ACC112 (cell line): ENCODE results near the gene TRIO.

Experiments
- H2AFZ ChIP-seq: fragments of 200-600 bp; sonication (generic); one replicate; pipeline ENCODE4 v1.6.0; 2017; ENCODE audit warnings: antibody characterized with exemption, low read length; ENCODE audit not compliant: unreplicated experiment
- H3K27ac ChIP-seq: fragments of 200-600 bp; sonication (generic); 2 replicates; pipeline ENCODE4 v1.5.1; 2014; ENCODE audit warnings: low read depth, mild to moderate bottlenecking, antibody characterized with exemption, low read length, moderate library complexity
- H3K27me3 ChIP-seq: fragments of 200-600 bp; sonication (generic); 2 replicates; pipeline ENCODE4 v1.6.1; 2014; ENCODE audit warnings: mild to moderate bottlenecking, antibody characterized with exemption, low read length, moderate library complexity, mixed read lengths; ENCODE audit not compliant: insufficient read depth
- H3K36me3 ChIP-seq: fragments of 200-600 bp; sonication (generic); 2 replicates; pipeline ENCODE4 v1.6.1; 2016; ENCODE audit warnings: mild to moderate bottlenecking, antibody characterized with exemption, low read length, moderate library complexity, mixed read lengths; ENCODE audit not compliant: insufficient read depth
- H3K4me1 ChIP-seq: fragments of 200-600 bp; sonication (generic); one replicate; pipeline ENCODE4 v1.6.1; 2016; ENCODE audit warnings: low read length, mixed read lengths; ENCODE audit not compliant: insufficient read depth, unreplicated experiment, control insufficient read depth
- H3K4me3 ChIP-seq: fragments of 200-600 bp; sonication (generic); 2 replicates; pipeline ENCODE4 v1.5.1; 2014; ENCODE audit warnings: mild to moderate bottlenecking, low read depth, low read length
- H3K79me2 ChIP-seq: fragments of 200-600 bp; sonication (generic); one replicate; pipeline ENCODE4 v1.6.0; 2016; ENCODE audit warnings: low read length; ENCODE audit not compliant: control insufficient read depth, unreplicated experiment, insufficient read depth

TRIO gene

DNA sequence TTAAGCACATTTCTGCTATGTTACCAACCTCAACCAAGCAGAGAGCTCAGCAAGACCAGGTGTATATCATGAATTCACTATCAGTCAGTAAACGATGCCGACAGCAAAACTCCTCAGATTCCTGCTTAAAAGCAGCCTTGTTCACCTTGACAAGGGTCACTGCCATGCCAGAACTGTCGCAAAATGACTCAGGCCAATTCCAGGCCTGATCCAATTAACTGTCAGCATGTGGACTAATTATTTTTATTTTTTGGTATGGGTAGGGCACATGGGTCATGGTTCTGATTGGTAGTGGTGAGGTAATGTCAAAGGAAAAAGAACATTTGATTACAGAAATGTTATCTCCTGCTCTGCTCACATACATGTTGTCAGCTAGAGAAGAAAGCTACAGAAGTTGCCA, 224.2 kb downstream of the TRIO start:
- H3K27ac ChIP-seq, result no peak overlapping the region
- H2AFZ ChIP-seq, result no peak overlapping the region
- peaks cover 6% of the 10 kb centered on the region for H3K4me1 ChIP-seq
- no peaks in the 10 kb centered on the region for H3K27me3 ChIP-seq
- peaks cover 75% of the 10 kb centered on the region for H3K36me3 ChIP-seq
- peaks cover 11% of the 10 kb centered on the region for H3K79me2 ChIP-seq
- H3K4me3 ChIP-seq, result no peak overlapping the region

DNA sequence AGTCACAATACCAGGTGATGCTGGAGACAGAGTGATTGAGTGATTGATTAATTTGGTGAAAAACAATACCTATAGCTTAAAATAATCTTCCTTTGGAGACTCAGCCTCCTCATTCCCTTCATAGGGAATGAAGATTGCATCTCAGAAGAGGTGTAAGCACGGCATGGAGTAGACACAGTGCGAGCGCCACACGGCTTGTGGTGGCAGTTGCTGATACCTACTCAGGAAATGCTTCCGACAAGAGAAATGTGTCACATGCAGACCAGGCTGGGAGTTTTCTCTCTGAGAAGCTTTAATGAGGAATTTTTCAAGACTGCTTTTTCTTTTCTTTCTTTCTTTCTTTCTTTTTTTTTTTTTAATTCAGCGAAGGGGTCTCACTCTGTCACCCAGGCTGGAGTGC, 226.6 kb downstream of the TRIO start:
- H3K27ac ChIP-seq, result no peak overlapping the region
- no peaks in the 10 kb centered on the region for H3K27me3 ChIP-seq
- H3K4me3 ChIP-seq, result no peak overlapping the region
- H2AFZ ChIP-seq, result no peak overlapping the region
- peaks cover 6% of the 10 kb centered on the region for H3K4me1 ChIP-seq
- peaks cover 72% of the 10 kb centered on the region for H3K36me3 ChIP-seq
- peaks cover 13% of the 10 kb centered on the region for H3K79me2 ChIP-seq

DNA sequence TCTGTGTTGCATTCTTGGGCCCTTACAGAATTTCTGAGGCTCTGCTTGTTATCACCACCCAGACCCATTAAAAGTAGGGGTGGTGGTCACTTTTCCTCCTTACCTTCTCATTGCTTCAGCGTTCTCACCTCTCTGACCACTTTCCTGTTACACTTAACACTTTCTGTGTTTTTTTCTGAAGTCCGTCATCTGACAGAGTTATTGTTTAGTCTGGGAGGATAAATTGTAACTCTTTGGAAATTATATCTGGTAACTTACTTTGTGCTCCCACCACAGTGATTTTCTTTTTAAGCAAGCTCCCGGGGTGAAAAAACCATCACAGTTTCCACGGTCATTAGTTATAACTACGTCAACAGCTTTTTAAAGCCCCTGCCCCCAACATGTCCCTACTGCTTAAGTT, 227.2 kb downstream of the TRIO start:
- H3K79me2 ChIP-seq, result peaks cover 19% of the 10 kb centered on the region
- no peak overlapping the region for H2AFZ ChIP-seq
- H3K27ac ChIP-seq, result no peak overlapping the region
- peaks cover 72% of the 10 kb centered on the region for H3K36me3 ChIP-seq
- no peaks in the 10 kb centered on the region for H3K27me3 ChIP-seq
- peaks cover 11% of the 10 kb centered on the region for H3K4me1 ChIP-seq
- H3K4me3 ChIP-seq, result no peak overlapping the region

DNA sequence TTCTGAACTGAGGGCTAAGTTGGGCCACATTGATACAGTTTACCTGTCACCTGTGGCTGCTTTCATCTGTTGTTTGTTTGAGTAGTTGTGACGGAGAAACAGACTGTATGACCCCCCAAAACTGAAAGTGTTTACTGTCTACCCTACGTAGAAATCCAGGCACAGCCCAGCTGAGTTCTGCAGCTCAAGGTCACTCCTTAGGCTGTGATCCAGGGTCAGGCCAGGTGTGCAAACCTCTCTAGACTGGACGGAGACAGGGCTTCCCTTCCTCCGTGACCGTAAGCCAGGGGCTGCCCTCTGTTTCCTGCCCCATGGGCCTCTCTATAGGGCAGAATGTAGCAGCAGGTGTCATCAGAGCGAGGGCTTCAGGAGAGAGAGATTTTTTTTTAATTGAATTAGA, 230.5 kb downstream of the TRIO start:
- Histone ChIP-seq H2AFZ (no peak overlapping the region), H3K4me1 (peaks cover 7% of the 10 kb centered on the region), H3K36me3 (peaks cover 61% of the 10 kb centered on the region), H3K4me3 (no peak overlapping the region), H3K27ac (no peak overlapping the region), H3K27me3 (no peaks in the 10 kb centered on the region), H3K79me2 (peaks cover 20% of the 10 kb centered on the region)

DNA sequence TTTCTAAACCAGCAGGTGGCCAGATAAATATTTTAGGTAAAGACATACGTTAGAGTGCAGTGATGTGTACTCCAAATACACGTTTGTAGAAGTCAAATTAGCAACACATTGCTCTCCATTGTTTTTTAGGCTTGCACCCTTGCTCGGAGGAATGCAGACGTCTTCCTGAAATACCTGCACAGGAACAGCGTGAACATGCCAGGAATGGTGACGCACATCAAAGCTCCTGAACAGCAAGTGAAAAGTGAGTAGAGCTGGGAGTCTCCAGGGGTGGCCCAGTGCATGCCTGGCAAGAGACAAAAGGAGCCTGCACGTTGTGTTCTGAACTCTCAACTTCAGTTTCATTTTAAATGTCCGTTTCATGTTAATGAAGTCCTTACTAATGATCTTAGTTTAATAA, 231.0 kb downstream of the TRIO start:
- H3K4me3 ChIP-seq, result no peak overlapping the region
- peaks cover 59% of the 10 kb centered on the region for H3K36me3 ChIP-seq

DNA sequence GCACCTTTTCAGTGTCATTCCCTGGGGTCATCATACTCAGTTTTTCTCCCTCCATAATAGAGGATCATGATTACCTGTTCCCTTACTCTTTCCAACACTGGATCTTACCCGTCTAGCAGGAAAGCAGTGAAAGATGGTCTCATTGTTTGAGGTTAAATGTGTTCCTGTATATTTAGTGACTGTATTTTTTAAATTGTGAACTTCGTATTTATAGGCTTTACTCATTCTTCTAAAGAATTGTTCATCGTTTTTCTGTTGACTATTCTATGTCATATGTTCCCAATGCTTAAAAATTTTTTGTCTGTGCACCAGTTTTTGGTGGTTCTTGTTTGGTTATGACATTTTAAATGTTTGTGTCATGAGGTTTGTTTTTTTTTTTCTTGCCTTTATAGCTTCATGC, 233.6 kb downstream of the TRIO start:
- peaks cover 7% of the 10 kb centered on the region for H3K4me1 ChIP-seq
- no peak overlapping the region for H3K27ac ChIP-seq
- H2AFZ ChIP-seq, result no peak overlapping the region
- no peak overlapping the region for H3K4me3 ChIP-seq
- H3K79me2 ChIP-seq, result peaks cover 20% of the 10 kb centered on the region
- no peaks in the 10 kb centered on the region for H3K27me3 ChIP-seq
- peaks cover 52% of the 10 kb centered on the region for H3K36me3 ChIP-seq

More for the DNA sequence above, 231.0 kb downstream of the TRIO start:
- peaks cover 7% of the 10 kb centered on the region for H3K4me1 ChIP-seq
- peaks cover 20% of the 10 kb centered on the region for H3K79me2 ChIP-seq
- no peaks in the 10 kb centered on the region for H3K27me3 ChIP-seq
- H3K27ac ChIP-seq, result no peak overlapping the region
- no peak overlapping the region for H2AFZ ChIP-seq

DNA sequence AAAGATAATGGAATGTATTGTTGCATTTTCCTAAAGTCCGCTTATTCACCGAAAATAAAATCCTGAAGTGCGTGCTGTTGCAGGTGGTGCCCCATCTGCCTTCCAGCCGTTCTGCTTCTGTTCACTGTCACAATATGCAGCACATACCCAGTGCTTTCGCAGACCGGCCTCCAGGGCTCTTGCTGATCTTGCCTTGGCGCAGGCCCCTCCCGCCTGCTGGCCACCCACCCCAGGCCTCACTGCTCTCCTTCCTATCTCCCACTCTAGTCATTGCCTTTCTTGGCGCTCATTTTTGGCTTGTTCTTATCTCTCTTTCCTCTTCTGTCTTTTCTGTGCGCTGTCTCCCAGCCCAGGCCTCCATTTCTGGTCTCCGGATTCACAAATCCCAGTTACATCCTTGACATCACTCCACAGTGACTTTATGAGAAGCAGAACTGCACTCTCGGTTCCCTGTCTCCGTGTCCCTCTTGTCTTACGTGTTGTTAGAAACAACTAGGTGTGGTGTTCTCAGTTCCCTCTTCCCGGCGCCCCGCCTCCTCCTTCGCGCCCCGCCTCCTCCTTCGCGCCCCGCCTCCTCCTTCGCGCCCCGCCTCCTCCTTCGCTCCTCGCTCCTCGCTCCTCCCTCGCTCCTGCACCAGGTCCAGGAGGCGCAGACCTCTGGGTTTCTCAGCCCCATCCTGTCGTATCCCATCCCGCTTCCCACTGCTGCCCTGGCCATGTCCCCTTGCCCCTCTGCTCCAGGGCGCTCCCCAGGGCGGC, 236.8 kb downstream of the TRIO start:
- Histone ChIP-seq H3K27me3 (no peaks in the 10 kb centered on the region), H3K36me3 (peaks cover 46% of the 10 kb centered on the region), H3K4me3 (no peak overlapping the region), H3K79me2 (peaks cover 10% of the 10 kb centered on the region), H2AFZ (no peak overlapping the region), H3K27ac (no peak overlapping the region), H3K4me1 (peaks cover 6% of the 10 kb centered on the region)

DNA sequence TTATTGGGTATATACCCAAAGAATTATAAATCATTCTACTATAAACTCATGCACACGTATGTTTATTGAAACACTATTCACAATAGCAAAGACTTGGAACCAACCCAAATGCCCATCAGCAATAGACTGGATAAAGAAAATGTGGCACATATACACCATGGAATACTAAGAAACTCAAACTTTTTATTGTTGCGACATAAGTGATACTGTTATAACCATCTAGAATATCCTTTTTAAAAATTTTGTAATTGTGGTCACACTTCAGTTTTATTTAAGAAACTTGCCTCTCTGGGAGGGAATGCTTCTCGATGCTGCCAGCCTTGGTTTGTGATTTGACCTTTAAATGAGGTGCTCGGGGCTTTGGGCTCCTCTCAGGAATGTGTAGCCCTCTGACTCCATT, 237.6 kb downstream of the TRIO start:
- Histone ChIP-seq H3K4me3 (no peak overlapping the region), H2AFZ (no peak overlapping the region), H3K4me1 (no peaks in the 10 kb centered on the region), H3K27ac (no peak overlapping the region), H3K36me3 (peaks cover 40% of the 10 kb centered on the region), H3K27me3 (no peaks in the 10 kb centered on the region), H3K79me2 (peaks cover 4% of the 10 kb centered on the region)

DNA sequence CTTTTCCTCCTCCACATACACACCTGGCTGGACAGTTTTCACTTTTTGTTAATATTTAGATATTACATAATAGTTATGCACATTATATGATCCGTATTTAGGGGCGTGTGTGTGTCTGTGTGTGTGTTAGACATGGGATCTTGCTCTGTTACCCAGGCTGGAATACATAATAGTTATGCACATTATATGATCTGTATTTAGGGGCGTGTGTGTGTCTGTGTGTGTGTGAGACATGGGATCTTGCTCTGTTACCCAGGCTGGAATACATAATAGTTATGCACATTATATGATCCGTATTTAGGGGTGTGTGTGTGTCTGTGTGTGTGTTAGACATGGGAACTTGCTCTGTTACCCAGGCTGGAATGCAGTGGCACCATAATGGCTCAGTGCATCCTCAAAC, 239.5 kb downstream of the TRIO start:
- Histone ChIP-seq H3K4me3 (no peak overlapping the region), H3K4me1 (no peaks in the 10 kb centered on the region), H3K27ac (no peak overlapping the region), H3K36me3 (peaks cover 37% of the 10 kb centered on the region), H2AFZ (no peak overlapping the region), H3K27me3 (no peaks in the 10 kb centered on the region), H3K79me2 (peaks cover 4% of the 10 kb centered on the region)

DNA sequence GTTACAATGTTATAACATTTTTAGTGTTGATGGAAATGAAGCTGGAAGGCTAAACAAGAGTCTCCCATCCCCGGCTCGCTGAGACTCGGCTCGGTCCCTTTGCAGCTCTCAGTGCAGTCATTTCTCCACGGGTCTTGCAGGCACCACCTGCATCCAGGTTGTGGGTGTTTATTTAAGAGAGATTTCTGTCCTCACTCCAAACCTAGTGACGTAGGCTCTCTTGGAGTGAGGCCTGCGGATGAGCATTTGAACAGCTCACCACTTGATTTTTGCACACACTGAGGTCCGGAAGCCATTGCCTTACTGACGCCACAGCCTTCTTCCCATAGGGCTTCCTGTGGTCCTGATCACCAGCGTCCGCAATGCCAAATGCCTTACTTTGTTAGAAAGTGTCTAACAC, 240.8 kb downstream of the TRIO start:
- Histone ChIP-seq H3K27me3 (no peaks in the 10 kb centered on the region), H3K4me1 (no peaks in the 10 kb centered on the region), H3K27ac (no peak overlapping the region), H3K36me3 (peaks cover 38% of the 10 kb centered on the region), H3K79me2 (peaks cover 4% of the 10 kb centered on the region), H2AFZ (no peak overlapping the region), H3K4me3 (no peak overlapping the region)

DNA sequence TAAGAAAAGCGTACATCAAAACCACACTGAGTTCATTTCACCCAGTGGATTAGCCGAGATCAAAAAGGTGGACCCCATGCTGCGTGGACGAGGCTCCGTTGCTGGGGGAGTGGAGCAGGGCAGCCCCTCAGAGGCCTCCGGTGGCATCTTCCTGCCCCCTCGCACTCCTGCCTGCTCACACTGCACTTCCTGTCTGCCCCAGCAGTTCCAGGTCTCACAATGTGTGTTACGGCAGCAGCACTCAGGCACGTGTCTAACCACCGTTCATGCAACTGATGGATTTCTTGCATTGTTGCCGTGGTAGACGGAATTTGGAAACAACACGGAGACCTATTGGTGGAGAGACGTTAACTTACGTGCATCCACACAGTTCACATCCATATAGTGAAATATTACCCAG, 241.9 kb downstream of the TRIO start:
- H3K27me3 ChIP-seq, result no peaks in the 10 kb centered on the region
- no peaks in the 10 kb centered on the region for H3K4me1 ChIP-seq
- no peak overlapping the region for H3K27ac ChIP-seq
- H2AFZ ChIP-seq, result no peak overlapping the region
- peaks cover 4% of the 10 kb centered on the region for H3K79me2 ChIP-seq
- H3K4me3 ChIP-seq, result no peak overlapping the region
- H3K36me3 ChIP-seq, result peaks cover 36% of the 10 kb centered on the region
